Psoas muscle (tissue), 8 donors: Measurements from ENCODE around the gene CPSF6. TPM values are rescaled to one million over a fixed set of nuclear protein-coding genes. Genes with fewer than 3 reads are reported as not detected.

ENCODE experiments used
- ATAC-seq, 4 donors: fragments of 200-7000 bp; cut with Tn5 transposase; one replicate each; pipeline ENCODE4 v1.9.1; 2020; ENCODE audit warnings: moderate library complexity in 3 of 4, mild to moderate bottlenecking in 2 of 4
- DNase-seq, 2 donors: peaks; one replicate each; pipeline ENCODE4 v3.0.0-alpha.2; 2020
- H3K27ac ChIP-seq: fragments of 200-600 bp; one replicate; pipeline ENCODE4 v1.8.0; 2022
- H3K27me3 ChIP-seq, 3 donors: fragments of 200-600 bp in 1 of 3; one replicate each; pipeline versions ENCODE4 v1.6.1 to v1.8.0; 2013 to 2022; ENCODE audit warnings: low read length in 2 of 3, mild to moderate bottlenecking in 2 of 3, moderate library complexity in 1 of 3; ENCODE audit not compliant: insufficient read depth in 3 of 3
- H3K36me3 ChIP-seq, 2 donors: fragments of 200-600 bp in 1 of 2; one replicate each; pipeline versions ENCODE4 v1.6.1 to v1.8.0; 2013 to 2022; ENCODE audit warnings: low read depth in 1 of 2, mild to moderate bottlenecking in 1 of 2, moderate library complexity in 1 of 2; ENCODE audit not compliant: insufficient read depth in 1 of 2
- H3K4me1 ChIP-seq: fragments of 200-600 bp; one replicate; pipeline ENCODE4 v1.8.0; 2022
- H3K4me3 ChIP-seq: fragments of 200-600 bp; one replicate; pipeline ENCODE4 v1.8.0; 2022; ENCODE audit warnings: mild to moderate bottlenecking
- H3K9me3 ChIP-seq: fragments of 200-600 bp; one replicate; pipeline ENCODE4 v1.8.0; 2022
- WGBS, 3 donors: extraction: QIAGEN DNeasy Blood & Tissue Kit; methylation state at CpG; one replicate each; pipeline versions ENCODE4 v1.1.6 to v1.1.7; 2013; 5-methylcytosine and 5-hydroxymethylcytosine counted together
- intact Hi-C, 2 donors: fragments of 100-400 bp; cut with DNase I; formaldehyde crosslinking; loops; one replicate each; pipeline versions ENCODE4 v1.11.0 to v1.14.2; 2022
- polyA plus RNA-seq, 3 donors: library from polyadenylated mRNA; stranded (reverse); fragments of 200-250 nt; gene quantifications; one replicate each; pipeline ENCODE4 v1.2.3, GENCODE V29; 2013
- total RNA-seq, 4 donors: library from RNA; stranded (reverse); fragmentation: NEBNext Ultra II Directional in 2 of 4; extraction: Animal tissue kit (Norgen Biotek cat#: 25700) in 2 of 4; gene quantifications; one replicate each; pipeline versions ENCODE4 v1.2.1 to v1.2.4, GENCODE V29; 2021 to 2023
- TF ChIP-seq, protein P1 (sequence below): fragments of 200-600 bp; IDR thresholded peaks from one replicate; pipeline ENCODE4 v1.8.0; 2022; ENCODE audit warnings: antibody characterized with exemption
- donor health status: healthy with polysubstance abuse.
- donor health status: DM: no; HTN: no; CAD: no; lungs with moderate emphysema.
- donor health status: Bipolar disorder and iron deficiency.
- donor health status: healthy.
- donor health status: DM: yes; HTN: yes; CAD: no.
- donor health status: DM: no; HTN: no; CAD: no.
- donor health status: DM: no; HTN: no; CAD: no.
- donor health status: DM: yes; HTN: yes; CAD: no.

The CPSF6 gene
- total and polyA plus RNA-seq, 7 donors: 13.0 to 36.6 (median 23.6) TPM

DNA sequence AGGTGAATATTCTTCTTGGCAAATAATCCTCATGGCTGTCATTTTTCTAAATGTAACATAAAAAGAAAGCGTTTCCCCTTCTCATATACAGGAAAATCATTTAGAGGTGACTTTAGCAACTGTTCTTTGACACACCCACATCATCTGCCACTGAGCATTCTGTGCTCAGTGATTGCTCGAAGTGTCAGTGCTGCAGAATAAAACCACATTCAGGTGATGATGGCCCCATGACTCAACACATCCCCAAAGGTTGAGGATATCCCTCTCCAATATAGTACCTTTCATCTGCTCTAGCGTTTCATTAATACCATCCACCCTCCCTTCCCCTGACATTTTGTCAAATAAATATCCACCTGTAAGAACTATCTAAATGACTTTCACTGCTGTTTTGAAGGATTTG lies 28.7 kb upstream of the CPSF6 start:
- TF ChIP-seq, protein P1, sequence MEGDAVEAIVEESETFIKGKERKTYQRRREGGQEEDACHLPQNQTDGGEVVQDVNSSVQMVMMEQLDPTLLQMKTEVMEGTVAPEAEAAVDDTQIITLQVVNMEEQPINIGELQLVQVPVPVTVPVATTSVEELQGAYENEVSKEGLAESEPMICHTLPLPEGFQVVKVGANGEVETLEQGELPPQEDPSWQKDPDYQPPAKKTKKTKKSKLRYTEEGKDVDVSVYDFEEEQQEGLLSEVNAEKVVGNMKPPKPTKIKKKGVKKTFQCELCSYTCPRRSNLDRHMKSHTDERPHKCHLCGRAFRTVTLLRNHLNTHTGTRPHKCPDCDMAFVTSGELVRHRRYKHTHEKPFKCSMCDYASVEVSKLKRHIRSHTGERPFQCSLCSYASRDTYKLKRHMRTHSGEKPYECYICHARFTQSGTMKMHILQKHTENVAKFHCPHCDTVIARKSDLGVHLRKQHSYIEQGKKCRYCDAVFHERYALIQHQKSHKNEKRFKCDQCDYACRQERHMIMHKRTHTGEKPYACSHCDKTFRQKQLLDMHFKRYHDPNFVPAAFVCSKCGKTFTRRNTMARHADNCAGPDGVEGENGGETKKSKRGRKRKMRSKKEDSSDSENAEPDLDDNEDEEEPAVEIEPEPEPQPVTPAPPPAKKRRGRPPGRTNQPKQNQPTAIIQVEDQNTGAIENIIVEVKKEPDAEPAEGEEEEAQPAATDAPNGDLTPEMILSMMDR: no peak

DNA sequence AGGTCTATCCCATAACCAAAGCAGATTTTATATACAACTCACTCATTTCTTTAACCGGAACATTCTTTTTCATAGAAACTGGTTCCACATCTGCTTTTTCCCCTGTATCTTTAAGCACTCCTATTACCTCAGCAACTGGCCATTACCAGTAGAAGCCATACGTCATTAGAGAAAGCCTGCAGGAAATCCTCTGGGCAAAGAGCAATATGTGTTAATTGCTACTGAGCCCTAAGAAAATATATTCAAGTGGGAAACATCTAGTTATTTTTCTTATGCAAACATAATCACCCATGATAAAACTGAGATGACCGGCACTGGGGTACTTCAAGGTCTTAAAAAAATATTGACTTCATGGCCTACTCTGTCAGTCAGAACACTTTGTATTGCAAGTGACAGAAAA lies 28.2 kb upstream of the CPSF6 start:
- ATAC-seq (no peak), DNase-seq (no peak)
- H3K27ac ChIP-seq: no peak overlapping the region
- H3K36me3 ChIP-seq: no peaks in the 10 kb centered on the region
- H3K4me3 ChIP-seq: no peak overlapping the region
- 72 to 76% (median 75%) methylated on average over 3 of the region's 3 CpGs for WGBS, 3 donors
- intact Hi-C loops: no loop called here
- TF ChIP-seq, protein P1: no peak
- H3K4me1 ChIP-seq: no peaks in the 10 kb centered on the region
- no peaks in the 10 kb centered on the region for H3K9me3 ChIP-seq
- no peaks in the 10 kb centered on the region for H3K27me3 ChIP-seq

More for the DNA sequence above, 28.7 kb upstream of the CPSF6 start:
- Histone ChIP-seq H3K9me3 (no peaks in the 10 kb centered on the region), H3K36me3 (no peaks in the 10 kb centered on the region), H3K27me3 (no peaks in the 10 kb centered on the region), H3K27ac (no peak overlapping the region), H3K4me3 (no peak overlapping the region), H3K4me1 (no peaks in the 10 kb centered on the region)
- DNase-seq (no peak), ATAC-seq (no peak)
- WGBS, 3 donors: 81 to 89% (median 85%) methylated on average over 3 of the region's 3 CpGs
- intact Hi-C loops: no loop called here

DNA sequence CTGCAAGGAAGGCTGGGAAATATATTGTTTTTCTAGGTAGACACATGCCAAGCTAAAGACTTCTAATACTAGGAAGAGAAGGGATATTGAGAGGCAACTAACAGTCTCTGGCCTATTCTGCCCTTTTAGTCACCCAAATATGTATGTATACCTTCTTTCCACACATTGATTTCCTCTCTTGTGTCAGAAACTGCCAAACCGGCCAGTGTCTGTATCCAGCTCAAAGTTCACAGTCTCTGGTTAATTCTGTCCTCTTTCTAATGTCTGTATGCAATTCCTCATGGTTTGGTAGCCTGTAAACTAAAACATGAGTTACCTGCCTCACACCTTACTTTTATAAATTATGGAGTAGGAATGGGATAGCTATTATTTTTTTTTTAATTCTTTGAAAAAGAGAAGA lies 25.2 kb upstream of the CPSF6 start:
- H3K27me3 ChIP-seq: no peaks in the 10 kb centered on the region
- no peaks in the 10 kb centered on the region for H3K4me1 ChIP-seq
- 79 to 97% (median 86%) methylated on average over 1 of the region's 1 CpG for WGBS, 3 donors
- no peak overlapping the region for H3K27ac ChIP-seq
- no peaks in the 10 kb centered on the region for H3K36me3 ChIP-seq
- intact Hi-C loops: no loop called here
- TF ChIP-seq, protein P1: no peak
- no peak overlapping the region for H3K4me3 ChIP-seq
- DNase-seq (no peak), ATAC-seq (no peak)
- no peaks in the 10 kb centered on the region for H3K9me3 ChIP-seq

DNA sequence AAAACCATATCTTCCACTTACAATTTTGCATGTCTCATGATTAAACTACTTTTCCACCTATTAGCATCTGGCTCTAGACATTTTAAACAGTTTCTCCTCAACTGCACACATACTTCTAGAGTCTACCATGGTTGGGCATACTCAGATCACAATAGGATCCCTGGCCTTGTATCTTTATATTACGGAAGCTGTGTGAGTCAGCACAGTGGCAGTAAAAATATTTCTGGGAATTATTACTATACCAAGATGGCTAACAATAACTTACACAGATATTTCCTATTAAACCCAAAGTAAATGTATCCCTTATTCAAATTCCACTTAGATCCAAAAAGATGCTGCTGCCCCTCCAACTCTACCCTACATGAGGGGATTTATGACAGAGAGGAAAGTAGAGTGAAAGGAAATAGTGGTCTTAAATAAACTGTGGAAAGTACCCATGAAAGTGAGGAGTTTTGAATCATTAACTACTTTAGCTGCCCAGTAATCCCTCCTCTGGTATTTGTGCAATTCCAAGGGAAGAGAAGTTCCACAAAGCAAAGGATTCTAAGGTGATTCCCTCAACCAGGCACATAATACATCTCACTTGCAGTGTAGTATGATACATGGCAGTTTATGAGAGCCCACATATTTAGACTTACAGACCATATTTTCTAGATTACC lies 14.0 kb upstream of the CPSF6 start:
- Histone ChIP-seq H3K9me3 (no peaks in the 10 kb centered on the region), H3K4me3 (no peak overlapping the region), H3K27ac (no peak overlapping the region), H3K4me1 (no peaks in the 10 kb centered on the region), H3K36me3 (no peaks in the 10 kb centered on the region), H3K27me3 (peaks cover 0 to 2% (median 0%) of the 10 kb centered on the region in 3 donors)
- intact Hi-C loops: no loop called here
- TF ChIP-seq, protein P1: no peak
- DNase-seq (no peak), ATAC-seq (no peak)
- WGBS, 3 donors: 91 to 96% (median 92%) methylated on average over 1 of the region's 1 CpG

DNA sequence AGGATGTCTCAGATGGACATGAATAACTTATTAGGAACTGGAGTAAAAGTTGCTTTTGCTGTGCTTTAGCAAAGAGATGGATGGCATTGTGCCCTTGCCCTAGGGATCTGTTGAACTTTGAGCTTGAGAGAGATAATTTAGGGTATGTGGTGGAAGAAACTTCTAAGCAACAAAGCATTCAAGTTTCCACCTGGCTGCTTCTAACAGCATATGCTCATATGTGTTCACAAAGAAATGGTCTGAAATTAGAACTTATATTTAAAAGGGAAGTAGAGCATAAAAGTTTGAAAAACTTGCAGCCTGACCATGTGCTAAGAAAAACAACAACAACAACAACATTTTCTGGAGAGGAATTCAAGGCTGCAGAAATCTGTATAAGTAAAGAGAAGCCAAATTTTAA lies 7.9 kb upstream of the CPSF6 start:
- DNase-seq (no peak), ATAC-seq (no peak)

More for the DNA sequence above, 7.9 kb upstream of the CPSF6 start:
- intact Hi-C loops: no loop called here
- H3K27ac ChIP-seq: no peak overlapping the region
- H3K4me1 ChIP-seq: no peaks in the 10 kb centered on the region
- H3K9me3 ChIP-seq: no peaks in the 10 kb centered on the region
- H3K27me3 ChIP-seq: no peaks in the 10 kb centered on the region
- TF ChIP-seq, protein P1: no peak
- H3K36me3 ChIP-seq: no peaks in the 10 kb centered on the region
- no peak overlapping the region for H3K4me3 ChIP-seq
